Parathyroid adenoma (tissue), 2 donors: ENCODE data around the gene FAM53A.
"Not testable (repeated sequence)": the region's sequence is repeated elsewhere in the genome, so short reads cannot be mapped to it uniquely, and the experiment has no call there.

Experiments
- H2AFZ ChIP-seq: fragments of 300-600 bp; sonication (generic); one replicate; pipeline ENCODE4 v1.7.0; 2017; ENCODE audit warnings: antibody characterized with exemption, mild to moderate bottlenecking
- H3K27ac ChIP-seq: fragments of 300-600 bp; sonication (generic); one replicate; pipeline ENCODE4 v1.7.0; 2017
- H3K27me3 ChIP-seq: fragments of 300-600 bp; sonication (generic); one replicate; pipeline ENCODE4 v1.7.0; 2017; ENCODE audit warnings: low read length; ENCODE audit not compliant: control insufficient read depth, insufficient read depth
- H3K36me3 ChIP-seq: fragments of 300-600 bp; sonication (generic); one replicate; pipeline ENCODE4 v1.7.0; 2017; ENCODE audit warnings: low read length; ENCODE audit not compliant: control insufficient read depth, insufficient read depth
- H3K4me1 ChIP-seq: fragments of 300-600 bp; sonication (generic); one replicate; pipeline ENCODE4 v1.7.0; 2017; ENCODE audit warnings: control low read depth
- H3K4me2 ChIP-seq: fragments of 300-600 bp; sonication (generic); one replicate; pipeline ENCODE4 v1.7.0; 2017; ENCODE audit warnings: low read length
- H3K4me3 ChIP-seq: fragments of 300-600 bp; sonication (generic); one replicate; pipeline ENCODE4 v1.7.0; 2017; ENCODE audit warnings: low read depth, low read length
- H3K79me2 ChIP-seq: fragments of 300-600 bp; sonication (generic); one replicate; pipeline ENCODE4 v1.7.0; 2017; ENCODE audit warnings: control low read depth
- H3K9ac ChIP-seq: fragments of 300-600 bp; sonication (generic); one replicate; pipeline ENCODE4 v1.7.0; 2017; ENCODE audit warnings: mild to moderate bottlenecking
- H3K9me3 ChIP-seq: fragments of 300-600 bp; sonication (generic); one replicate; pipeline ENCODE4 v1.7.0; 2017; ENCODE audit warnings: low read length; ENCODE audit not compliant: control insufficient read depth
- TF ChIP-seq, protein P1 (sequence below): fragments of 300-600 bp; sonication (generic); IDR thresholded peaks from one replicate; pipeline ENCODE4 v1.7.0; 2017; ENCODE audit warnings: antibody characterized with exemption, mild to moderate bottlenecking
- donor health status: primary hyperparathyroidism.

Gene FAM53A

DNA sequence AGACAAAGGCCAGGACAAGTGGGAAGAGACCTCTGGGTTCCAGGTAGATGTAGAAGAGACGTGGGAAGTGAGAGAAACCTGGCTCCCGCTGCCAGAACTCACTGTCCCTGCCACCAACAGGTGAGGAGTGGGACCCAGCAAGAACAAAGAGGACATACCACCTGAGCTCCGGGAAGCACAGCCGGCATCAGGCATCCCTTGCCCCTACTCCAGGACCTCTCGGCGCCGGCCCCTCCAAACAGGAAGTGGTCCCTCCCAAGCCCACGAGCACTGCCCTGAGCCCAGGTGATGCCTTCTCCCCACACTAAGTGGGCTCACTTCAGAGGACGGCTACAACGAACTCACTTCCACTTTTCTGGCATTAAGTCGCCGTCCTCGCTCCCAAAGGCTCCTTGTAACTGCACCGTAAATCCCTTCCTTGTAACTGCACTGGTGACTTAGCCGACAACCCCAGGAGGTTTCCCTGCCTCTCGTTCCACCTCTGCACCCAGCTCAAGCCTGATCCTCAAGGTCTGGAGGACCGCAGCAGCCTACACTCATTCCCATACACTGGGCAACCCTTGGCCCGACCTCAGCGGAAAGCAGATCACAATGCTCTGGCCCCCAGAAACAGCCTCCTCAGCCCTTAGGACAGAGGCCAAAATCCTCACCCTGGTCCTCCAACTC, 8.8 kb downstream of the FAM53A start:
- no peak overlapping the region for H3K4me2 ChIP-seq
- H3K79me2 ChIP-seq: no peaks in the 10 kb centered on the region
- no peak overlapping the region for H3K9ac ChIP-seq
- H3K27me3 ChIP-seq: no peaks in the 10 kb centered on the region
- H3K9me3 ChIP-seq: no peaks in the 10 kb centered on the region
- H3K4me3 ChIP-seq: no peak overlapping the region
- no peaks in the 10 kb centered on the region for H3K4me1 ChIP-seq
- H3K36me3 ChIP-seq: no peaks in the 10 kb centered on the region
- no peak overlapping the region for H3K27ac ChIP-seq
- H2AFZ ChIP-seq: no peak overlapping the region
- TF ChIP-seq, protein P1, sequence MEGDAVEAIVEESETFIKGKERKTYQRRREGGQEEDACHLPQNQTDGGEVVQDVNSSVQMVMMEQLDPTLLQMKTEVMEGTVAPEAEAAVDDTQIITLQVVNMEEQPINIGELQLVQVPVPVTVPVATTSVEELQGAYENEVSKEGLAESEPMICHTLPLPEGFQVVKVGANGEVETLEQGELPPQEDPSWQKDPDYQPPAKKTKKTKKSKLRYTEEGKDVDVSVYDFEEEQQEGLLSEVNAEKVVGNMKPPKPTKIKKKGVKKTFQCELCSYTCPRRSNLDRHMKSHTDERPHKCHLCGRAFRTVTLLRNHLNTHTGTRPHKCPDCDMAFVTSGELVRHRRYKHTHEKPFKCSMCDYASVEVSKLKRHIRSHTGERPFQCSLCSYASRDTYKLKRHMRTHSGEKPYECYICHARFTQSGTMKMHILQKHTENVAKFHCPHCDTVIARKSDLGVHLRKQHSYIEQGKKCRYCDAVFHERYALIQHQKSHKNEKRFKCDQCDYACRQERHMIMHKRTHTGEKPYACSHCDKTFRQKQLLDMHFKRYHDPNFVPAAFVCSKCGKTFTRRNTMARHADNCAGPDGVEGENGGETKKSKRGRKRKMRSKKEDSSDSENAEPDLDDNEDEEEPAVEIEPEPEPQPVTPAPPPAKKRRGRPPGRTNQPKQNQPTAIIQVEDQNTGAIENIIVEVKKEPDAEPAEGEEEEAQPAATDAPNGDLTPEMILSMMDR: no peak

DNA sequence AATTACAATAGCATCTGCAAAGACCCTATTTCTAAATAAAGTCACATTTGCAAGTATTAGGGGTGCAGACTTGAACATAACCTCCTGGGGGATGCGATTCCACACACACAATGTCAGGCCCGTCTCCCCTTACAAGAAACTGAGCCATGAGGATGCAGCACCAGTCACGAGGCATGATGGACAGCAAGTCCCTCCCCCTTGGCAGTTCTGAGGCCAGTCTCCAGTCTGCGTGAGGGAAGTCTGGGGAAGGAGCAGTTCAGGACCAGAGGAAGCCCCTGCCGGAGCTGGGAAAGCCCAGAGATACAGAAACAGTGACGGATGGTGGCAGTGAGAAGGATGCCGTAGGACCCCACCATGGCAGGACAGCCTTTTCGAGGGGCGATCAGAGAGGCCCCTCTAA, 9.4 kb downstream of the FAM53A start:
- TF ChIP-seq, protein P1: no peak
- Histone ChIP-seq H3K27ac (no peak overlapping the region), H3K4me3 (no peak overlapping the region), H3K9me3 (no peaks in the 10 kb centered on the region), H3K79me2 (no peaks in the 10 kb centered on the region), H3K9ac (no peak overlapping the region), H2AFZ (no peak overlapping the region), H3K36me3 (no peaks in the 10 kb centered on the region), H3K4me1 (no peaks in the 10 kb centered on the region), H3K27me3 (no peaks in the 10 kb centered on the region), H3K4me2 (no peak overlapping the region)

- H3K36me3 ChIP-seq: no peaks in the 10 kb centered on the region
- H3K9ac ChIP-seq: no peak overlapping the region
- no peaks in the 10 kb centered on the region for H3K4me1 ChIP-seq
- TF ChIP-seq, protein P1: no peak
- H3K79me2 ChIP-seq: no peaks in the 10 kb centered on the region
- H3K9me3 ChIP-seq: no peaks in the 10 kb centered on the region
- no peak overlapping the region for H3K4me2 ChIP-seq
- H2AFZ ChIP-seq: no peak overlapping the region
- no peak overlapping the region for H3K27ac ChIP-seq
- H3K27me3 ChIP-seq: no peaks in the 10 kb centered on the region
- H3K4me3 ChIP-seq: no peak overlapping the region
Observed at GRCh38 chr4:1673671-1674070, 10.4 kb downstream of the FAM53A start.

DNA sequence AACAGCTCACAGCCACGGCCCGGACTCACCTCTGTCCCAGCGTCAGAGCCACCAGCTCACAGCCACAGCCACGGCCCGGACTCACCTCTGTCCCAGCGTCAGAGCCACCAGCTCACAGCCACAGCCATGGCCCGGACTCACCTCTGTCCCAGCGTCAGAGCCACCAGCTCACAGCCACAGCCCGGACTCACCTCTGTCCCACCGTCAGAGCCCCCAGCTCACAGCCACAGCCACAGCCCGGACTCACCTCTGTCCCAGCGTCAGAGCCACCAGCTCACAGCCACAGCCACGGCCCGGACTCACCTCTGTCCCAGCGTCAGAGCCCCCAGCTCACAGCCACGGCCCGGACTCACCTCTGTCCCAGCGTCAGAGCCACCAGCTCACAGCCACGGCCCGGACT, 13.1 kb downstream of the FAM53A start:
- H2AFZ ChIP-seq, H3K9me3 ChIP-seq, H3K9ac ChIP-seq, H3K27me3 ChIP-seq, H3K4me2 ChIP-seq, H3K4me3 ChIP-seq, H3K4me1 ChIP-seq, H3K36me3 ChIP-seq, H3K79me2 ChIP-seq, H3K27ac ChIP-seq: not testable (repeated sequence)

- no peaks in the 10 kb centered on the region for H3K4me1 ChIP-seq
- H3K9ac ChIP-seq: no peak overlapping the region
- no peak overlapping the region for H2AFZ ChIP-seq
- no peak overlapping the region for H3K4me2 ChIP-seq
- TF ChIP-seq, protein P1: no peak
- no peaks in the 10 kb centered on the region for H3K27me3 ChIP-seq
- no peak overlapping the region for H3K27ac ChIP-seq
- H3K4me3 ChIP-seq: no peak overlapping the region
- H3K9me3 ChIP-seq: no peaks in the 10 kb centered on the region
- H3K36me3 ChIP-seq: no peaks in the 10 kb centered on the region
- H3K79me2 ChIP-seq: no peaks in the 10 kb centered on the region
Observed at GRCh38 chr4:1670279-1670678, 13.8 kb downstream of the FAM53A start.
